ENCODE measurements around the gene RPS16.

The RPS16 gene

DNA sequence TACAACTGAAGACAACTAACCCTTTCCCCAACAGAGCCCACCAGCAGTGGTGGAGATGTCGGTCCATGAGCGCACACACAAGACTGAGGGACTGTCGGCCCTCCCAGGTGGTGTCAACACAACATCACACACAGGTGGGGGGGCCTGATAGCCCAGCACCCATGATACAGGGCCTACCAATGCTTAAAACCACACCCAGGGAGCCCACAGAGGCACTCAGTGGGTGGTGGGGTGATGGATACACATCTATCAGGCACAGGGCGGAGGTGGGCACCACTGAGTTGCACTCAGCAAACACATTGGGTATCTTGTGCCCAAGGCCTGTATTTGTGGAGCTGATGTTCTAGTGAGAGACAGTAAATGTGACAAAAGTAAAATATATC is 36.1 kb downstream of the RPS16 start:
- H3K4me2 ChIP-seq = no peak overlapping the region
- H3K4me1 ChIP-seq (ENCODE audit: low read depth, poor library complexity, severe bottlenecking) = peaks cover 75% of the 10 kb centered on the region
- H3K27ac ChIP-seq = no peak overlapping the region

GRCh38 chr19:39398297-39398864 is 37.4 kb downstream of the RPS16 start:
- Histone ChIP-seq H3K4me1 (ENCODE audit: low read depth, poor library complexity, severe bottlenecking) (peaks cover 62% of the 10 kb centered on the region), H3K27ac (peak overlapping the region; percentile 47; the same call in 1 of the 2 replicates), H3K4me2 (peak overlapping the region; percentile 66; the same call in 1 of the 2 replicates), H4K20me1 (ENCODE audit: insufficient read depth) (no peaks in the 10 kb centered on the region), H3K9ac (no peak overlapping the region; the same call in 1 of the 2 replicates), H3K4me3 (IDR thresholded peaks at IDR 0.05; ENCODE audit: insufficient read depth, low read depth, low read length) (no peak overlapping the region), H2AFZ (ENCODE audit: low read depth) (no peak overlapping the region), H3K36me3 (ENCODE audit: insufficient read depth) (0 out of 2 replicates have a peak, but pooled peaks cover 3% of the 10 kb centered on the region), H3K79me2 (ENCODE audit: insufficient read depth, low read depth) (peaks cover 4% of the 10 kb centered on the region; the same call in 1 of the 2 replicates), H3K27me3 (ENCODE audit: insufficient read depth, low read depth) (no peaks in the 10 kb centered on the region)
- TF ChIP-seq CTCF (conservative IDR thresholded peaks at IDR 0.05; ENCODE audit: low read depth, low read length) = no peak

More for the DNA sequence above, 36.1 kb downstream of the RPS16 start:
- Histone ChIP-seq H2AFZ (ENCODE audit: low read depth) (no peak overlapping the region), H3K79me2 (ENCODE audit: insufficient read depth, low read depth) (no peaks in the 10 kb centered on the region), H3K27me3 (ENCODE audit: insufficient read depth, low read depth) (no peaks in the 10 kb centered on the region), H3K9ac (no peak overlapping the region), H3K4me3 (IDR thresholded peaks at IDR 0.05; ENCODE audit: insufficient read depth, low read depth, low read length) (no peak overlapping the region), H3K36me3 (ENCODE audit: insufficient read depth) (no peaks in the 10 kb centered on the region), H4K20me1 (ENCODE audit: insufficient read depth) (no peaks in the 10 kb centered on the region)
- TF ChIP-seq CTCF (conservative IDR thresholded peaks at IDR 0.05; ENCODE audit: low read depth, low read length) = no peak

DNA sequence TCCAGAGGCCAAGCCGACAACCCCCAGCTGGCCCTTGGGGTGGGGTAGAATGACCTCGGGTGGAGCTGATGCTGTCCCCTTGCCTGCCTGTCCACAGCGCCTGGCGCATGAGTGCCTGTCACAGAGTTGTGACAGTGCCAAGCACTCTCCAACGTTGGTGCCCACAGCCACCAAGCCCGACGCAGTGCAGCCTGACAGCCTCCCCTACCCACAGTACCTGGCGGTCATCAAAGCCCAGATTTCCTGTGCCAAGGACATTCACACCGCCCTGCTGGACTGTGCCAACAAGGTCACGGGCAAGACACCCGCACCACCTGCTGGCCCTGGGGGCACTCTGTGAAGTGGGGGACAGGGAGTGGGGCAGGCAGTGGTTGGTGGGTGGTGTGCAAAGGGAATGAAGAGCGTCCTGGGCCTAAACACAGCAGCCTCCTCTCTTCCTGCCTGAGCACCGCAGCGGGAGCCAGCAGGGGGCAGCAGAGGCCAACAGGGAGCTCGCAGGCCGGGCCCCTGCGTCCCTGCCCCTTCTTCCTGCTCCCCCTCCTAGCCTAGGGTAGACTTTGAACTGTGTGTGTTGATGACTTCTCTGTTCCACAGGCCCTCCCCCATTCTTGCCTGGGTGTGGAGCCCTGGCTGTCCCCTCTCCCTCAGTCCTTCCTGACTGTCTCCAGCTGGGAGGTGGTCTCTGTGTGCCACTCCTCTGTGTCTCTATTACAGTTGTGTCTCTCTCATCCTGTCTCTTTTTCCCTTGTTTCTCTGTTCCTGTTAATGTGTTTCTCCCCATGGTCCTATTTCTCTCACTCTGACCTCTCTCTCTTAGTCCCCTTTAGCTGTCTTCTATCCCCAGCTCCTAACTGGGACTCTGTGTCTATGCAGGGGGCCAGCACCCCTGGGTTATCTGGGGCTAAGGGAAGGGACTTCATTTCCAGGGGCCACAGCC is 38.1 kb downstream of the RPS16 start:
- H3K9ac ChIP-seq = no peak overlapping the region; the same call in 1 of the 2 replicates
- 0 out of 2 replicates have a peak, but pooled peaks cover 6% of the 10 kb centered on the region for H3K36me3 ChIP-seq (ENCODE audit: insufficient read depth)
- H3K4me2 ChIP-seq = peak overlapping the region; percentile 66
- TF ChIP-seq CTCF (conservative IDR thresholded peaks at IDR 0.05; ENCODE audit: low read depth, low read length) = peak; percentile 90
- H3K4me1 ChIP-seq (ENCODE audit: low read depth, poor library complexity, severe bottlenecking) = peaks cover 55% of the 10 kb centered on the region
- no peak overlapping the region for H3K4me3 ChIP-seq (IDR thresholded peaks at IDR 0.05; ENCODE audit: insufficient read depth, low read depth, low read length)
- H2AFZ ChIP-seq (ENCODE audit: low read depth) = no peak overlapping the region
- H3K27ac ChIP-seq = peak overlapping the region; percentile 47; the same call in 1 of the 2 replicates
- no peaks in the 10 kb centered on the region for H4K20me1 ChIP-seq (ENCODE audit: insufficient read depth)
- no peaks in the 10 kb centered on the region for H3K27me3 ChIP-seq (ENCODE audit: insufficient read depth, low read depth)
- H3K79me2 ChIP-seq (ENCODE audit: insufficient read depth, low read depth) = peaks cover 9% of the 10 kb centered on the region

DNA sequence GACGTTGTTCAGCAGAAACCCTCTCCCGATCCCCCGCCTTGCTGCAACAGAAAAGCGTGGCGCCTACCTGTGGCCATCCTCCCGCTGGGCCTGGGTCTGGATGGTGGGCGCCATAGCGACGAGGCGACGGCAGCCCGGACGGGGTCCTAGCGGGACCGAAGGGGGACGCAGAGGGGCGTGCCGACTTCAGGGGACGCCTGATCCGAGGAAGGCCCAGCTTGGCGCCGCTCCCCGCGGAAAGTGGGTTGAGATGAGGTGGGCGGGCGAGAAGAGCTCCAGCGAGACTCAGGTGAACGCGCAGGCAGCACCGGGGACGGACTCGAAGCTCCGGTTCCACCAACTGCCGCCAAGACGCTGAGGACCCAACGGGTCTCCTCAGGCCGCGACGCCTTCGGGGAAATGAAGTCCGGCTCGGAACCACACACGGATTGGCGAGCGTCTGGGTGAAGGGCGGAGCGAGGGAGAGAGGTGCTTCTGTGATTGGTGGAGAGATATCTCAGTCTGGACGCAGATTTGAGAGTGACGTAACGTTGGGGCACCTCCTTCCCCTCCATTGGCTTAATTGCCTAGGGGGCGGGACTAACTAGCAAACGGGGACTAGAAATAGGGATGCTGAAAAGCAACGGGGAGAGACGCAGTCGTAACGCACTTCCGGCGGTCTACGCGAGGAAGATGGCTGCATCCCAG is 44.9 kb downstream of the RPS16 start, which contains the start of the genes MED29 and PAF1:
Gene MED29 (plus strand): TSS at position 628 of the 687 bp plus-strand sequence. CDS start 45 bp downstream, at position 673.
Gene PAF1 (minus strand): TSS at position 356 of the 687 bp plus-strand sequence. CDS start 242 bp downstream, at position 114.
- peaks cover 32% of the 10 kb centered on the region for H3K79me2 ChIP-seq (ENCODE audit: insufficient read depth, low read depth)
- no peaks in the 10 kb centered on the region for H3K27me3 ChIP-seq (ENCODE audit: insufficient read depth, low read depth)
- H3K36me3 ChIP-seq (ENCODE audit: insufficient read depth) = 0 out of 2 replicates have a peak, but pooled peaks cover 6% of the 10 kb centered on the region
- no peaks in the 10 kb centered on the region for H4K20me1 ChIP-seq (ENCODE audit: insufficient read depth)
- no peak for TF ChIP-seq CTCF (conservative IDR thresholded peaks at IDR 0.05; ENCODE audit: low read depth, low read length)
- H3K4me2 ChIP-seq = peak within 1 kb of the TSS; percentile 94
- peak within 1 kb of the TSS; percentile 99 for H3K9ac ChIP-seq
- peaks cover 20% of the 10 kb centered on the region for H3K4me1 ChIP-seq (ENCODE audit: low read depth, poor library complexity, severe bottlenecking)
- H3K27ac ChIP-seq = peak within 1 kb of the TSS; percentile 97
- peak within 1 kb of the TSS; percentile 96 for H2AFZ ChIP-seq (ENCODE audit: low read depth)
- peak within 1 kb of the TSS; percentile 62 for H3K4me3 ChIP-seq (IDR thresholded peaks at IDR 0.05; ENCODE audit: insufficient read depth, low read depth, low read length)
